ENCODE data around the gene RPS18. TPM values are rescaled to one million over a fixed set of nuclear protein-coding genes. Genes with fewer than 3 reads are reported as not detected.

The RPS18 gene
- polyA plus RNA-seq, 1 experiment = 5,380 TPM

DNA sequence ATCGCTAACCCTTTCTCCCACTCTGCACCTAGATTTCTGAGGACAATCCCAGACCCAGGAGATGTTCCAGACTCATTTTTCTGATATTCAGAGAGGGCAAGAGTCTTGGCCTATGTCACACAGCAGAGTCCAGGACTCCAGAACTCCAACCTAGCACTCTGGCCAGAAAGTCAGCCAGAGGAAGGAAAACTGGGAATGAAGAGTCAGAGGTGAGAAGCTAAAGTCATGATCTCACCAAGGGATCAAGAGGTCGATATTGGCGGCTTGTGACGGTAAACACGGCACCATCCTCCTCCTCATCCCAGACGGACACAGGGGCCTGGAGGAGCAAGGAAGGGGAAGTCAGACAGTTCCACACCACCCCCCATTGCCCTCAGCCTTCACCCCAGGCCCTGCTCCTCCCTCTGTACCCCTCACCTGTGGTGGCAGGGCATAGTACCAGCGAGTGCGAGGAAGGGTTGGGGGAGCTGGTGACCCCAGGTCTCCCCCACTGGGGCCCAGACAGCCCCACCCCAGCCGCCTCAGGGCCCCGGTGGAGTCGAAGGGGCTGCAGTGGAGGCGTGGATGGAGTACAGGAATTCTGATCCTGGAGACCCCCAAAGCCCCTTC is 25.0 kb downstream of the RPS18 start:
- Histone ChIP-seq H3K27me3 (ENCODE audit: control insufficient read depth, insufficient read depth, low read length) (no peaks in the 10 kb centered on the region), H3K9me3 (ENCODE audit: control insufficient read depth, insufficient read depth, low read length) (no peaks in the 10 kb centered on the region; the same call in 1 of the 2 replicates), H3K27ac (ENCODE audit: low read depth, low read length) (no peak overlapping the region), H3K4me3 (ENCODE audit: low read depth, low read length) (peak overlapping the region; percentile 91)
- POLR2A ChIA-PET = interaction anchor here (0.6 to 1.0 kb wide), 2 partner anchors 19 to 29 kb away, joined by 3 to 5 read pairs; no protein-coding TSS in a partner anchor
- TF ChIP-seq, protein P1, sequence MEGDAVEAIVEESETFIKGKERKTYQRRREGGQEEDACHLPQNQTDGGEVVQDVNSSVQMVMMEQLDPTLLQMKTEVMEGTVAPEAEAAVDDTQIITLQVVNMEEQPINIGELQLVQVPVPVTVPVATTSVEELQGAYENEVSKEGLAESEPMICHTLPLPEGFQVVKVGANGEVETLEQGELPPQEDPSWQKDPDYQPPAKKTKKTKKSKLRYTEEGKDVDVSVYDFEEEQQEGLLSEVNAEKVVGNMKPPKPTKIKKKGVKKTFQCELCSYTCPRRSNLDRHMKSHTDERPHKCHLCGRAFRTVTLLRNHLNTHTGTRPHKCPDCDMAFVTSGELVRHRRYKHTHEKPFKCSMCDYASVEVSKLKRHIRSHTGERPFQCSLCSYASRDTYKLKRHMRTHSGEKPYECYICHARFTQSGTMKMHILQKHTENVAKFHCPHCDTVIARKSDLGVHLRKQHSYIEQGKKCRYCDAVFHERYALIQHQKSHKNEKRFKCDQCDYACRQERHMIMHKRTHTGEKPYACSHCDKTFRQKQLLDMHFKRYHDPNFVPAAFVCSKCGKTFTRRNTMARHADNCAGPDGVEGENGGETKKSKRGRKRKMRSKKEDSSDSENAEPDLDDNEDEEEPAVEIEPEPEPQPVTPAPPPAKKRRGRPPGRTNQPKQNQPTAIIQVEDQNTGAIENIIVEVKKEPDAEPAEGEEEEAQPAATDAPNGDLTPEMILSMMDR (IDR thresholded peaks at IDR 0.05; ENCODE audit: low read depth, low read length) = no peak
- no peak for DNase-seq (ENCODE audit: low read depth, low spot score)
- CTCF ChIA-PET = interaction anchor here (0.6 to 1.4 kb wide), 2 partner anchors 48 to 89 kb away, joined by 3 read pairs; no protein-coding TSS in a partner anchor

DNA sequence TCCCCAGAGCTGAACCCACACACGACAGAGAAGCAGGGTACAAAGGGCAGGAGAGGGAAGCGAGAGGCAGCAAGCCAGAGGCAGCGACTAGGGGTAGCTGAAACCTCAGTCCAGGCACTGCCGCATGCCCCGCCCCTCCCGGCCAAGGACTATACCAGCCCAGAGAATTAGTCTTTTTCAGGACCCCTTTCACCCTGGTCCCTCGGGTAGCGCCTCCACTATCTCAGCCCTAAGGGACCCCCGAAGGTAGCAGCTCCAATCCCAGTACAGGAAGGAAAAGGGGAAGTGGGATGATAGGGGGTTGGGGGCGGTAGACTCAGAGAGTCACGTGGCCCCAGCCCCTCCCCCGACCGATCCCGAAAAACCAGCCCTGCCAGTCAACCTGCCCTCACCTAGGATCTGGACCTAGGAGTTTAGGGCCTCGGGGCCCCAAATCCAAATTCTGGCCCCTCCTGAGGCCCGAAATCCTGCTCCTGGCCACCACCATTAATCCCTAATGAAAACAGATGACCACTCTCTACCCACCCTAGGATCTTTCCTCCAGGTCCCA is 25.6 kb downstream of the RPS18 start:
- ChIA-PET CTCF (interaction anchor here (0.6 to 1.4 kb wide), 2 partner anchors 49 to 88 kb away, joined by 3 read pairs; no protein-coding TSS in a partner anchor), POLR2A (interaction anchor here (0.6 to 2.6 kb wide), 3 partner anchors 8 to 29 kb away, joined by 3 to 11 read pairs (median 5); partner anchors contain the start of genes PFDN6 and WDR46)
- H3K27me3 ChIP-seq (ENCODE audit: control insufficient read depth, insufficient read depth, low read length) = no peaks in the 10 kb centered on the region
- H3K4me3 ChIP-seq (ENCODE audit: low read depth, low read length) = peak overlapping the region; percentile 91
- no peak for DNase-seq (ENCODE audit: low read depth, low spot score)
- TF ChIP-seq, protein P1 (IDR thresholded peaks at IDR 0.05; ENCODE audit: low read depth, low read length) = no peak
- H3K9me3 ChIP-seq (ENCODE audit: control insufficient read depth, insufficient read depth, low read length) = no peaks in the 10 kb centered on the region; the same call in 1 of the 2 replicates
- H3K27ac ChIP-seq (ENCODE audit: low read depth, low read length) = no peak overlapping the region

GRCh38 chr6:33297956-33298772 is 26.3 kb downstream of the RPS18 start:
- peak overlapping the region; percentile 68 for H3K27ac ChIP-seq (ENCODE audit: low read depth, low read length)
- ChIA-PET CTCF (interaction anchor here (1.4 to 1.7 kb wide), 2 partner anchors 14 to 50 kb away, joined by 3 to 14 read pairs; partner anchors contain the start of gene TAPBP), POLR2A (interaction anchor here (1.0 to 2.6 kb wide), 4 partner anchors 9 to 21 kb away, joined by 3 to 11 read pairs (median 8); partner anchors contain the start of genes PFDN6, WDR46 and ZBTB22)
- H3K9me3 ChIP-seq (ENCODE audit: control insufficient read depth, insufficient read depth, low read length) = no peaks in the 10 kb centered on the region; the same call in 1 of the 2 replicates
- no peaks in the 10 kb centered on the region for H3K27me3 ChIP-seq (ENCODE audit: control insufficient read depth, insufficient read depth, low read length)
- DNase-seq (ENCODE audit: low read depth, low spot score) = no peak
- H3K4me3 ChIP-seq (ENCODE audit: low read depth, low read length) = peak overlapping the region; percentile 91
- TF ChIP-seq, protein P1 (IDR thresholded peaks at IDR 0.05; ENCODE audit: low read depth, low read length) = no peak

DNA sequence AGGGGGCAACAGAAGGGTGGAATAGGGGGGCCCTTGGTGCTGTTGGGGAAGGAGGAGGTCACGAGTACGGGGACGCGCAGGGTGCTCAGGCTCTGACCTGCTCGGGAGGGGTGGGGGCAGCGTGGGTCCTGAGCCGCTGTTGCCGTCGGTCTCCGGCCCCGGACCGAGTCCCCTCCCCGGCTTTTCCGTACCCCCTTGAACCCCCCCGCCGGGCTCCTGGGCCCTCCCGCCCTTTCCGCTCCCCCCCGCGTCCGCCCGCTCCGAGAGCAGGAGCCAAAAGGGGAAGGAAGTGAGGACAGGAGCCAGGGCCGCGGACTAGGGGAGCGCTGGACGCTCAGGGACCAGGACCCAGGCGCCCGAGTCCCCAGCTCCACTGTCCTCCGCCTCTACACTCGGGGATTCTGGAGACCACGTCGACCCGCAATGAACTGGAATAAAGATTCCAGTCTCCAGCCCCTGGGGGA is 26.9 kb downstream of the RPS18 start, which contains the start of gene RGL2:
RGL2 (minus strand) TSS at position 170 of the 464 bp plus-strand sequence. CDS start 332 bp downstream, outside the sequence.
- peak within 1 kb of the TSS; percentile 98 for H3K27ac ChIP-seq (ENCODE audit: low read depth, low read length)
- POLR2A ChIA-PET = interaction anchor here (0.8 to 2.6 kb wide), 9 partner anchors 8 to 50 kb away, joined by 3 to 14 read pairs (median 4); partner anchors contain the start of genes B3GALT4, PFDN6, TAPBP and WDR46
- no peaks in the 10 kb centered on the region for H3K27me3 ChIP-seq (ENCODE audit: control insufficient read depth, insufficient read depth, low read length)
- TF ChIP-seq, protein P1 (IDR thresholded peaks at IDR 0.05; ENCODE audit: low read depth, low read length) = no peak
- no peak for DNase-seq (ENCODE audit: low read depth, low spot score)
- H3K9me3 ChIP-seq (ENCODE audit: control insufficient read depth, insufficient read depth, low read length) = no peaks in the 10 kb centered on the region; the same call in 1 of the 2 replicates
- peak within 1 kb of the TSS; percentile 91 for H3K4me3 ChIP-seq (ENCODE audit: low read depth, low read length)
- CTCF ChIA-PET = interaction anchor here (0.8 to 1.7 kb wide), 7 partner anchors 9 to 105 kb away, joined by 3 to 14 read pairs (median 5); partner anchors contain the start of genes PFDN6, TAPBP, WDR46 and ZBTB22

All from AG04450 (cell line).